Colonic mucosa (tissue), 4 donors: Measurements from ENCODE around the gene SMPD3. TPM values are rescaled to one million over a fixed set of nuclear protein-coding genes. Genes with fewer than 3 reads are reported as not detected.

Experiments
- DNase-seq: peaks from one replicate; pipeline ENCODE4 v3.0.0-alpha.2; 2020
- H3K27ac ChIP-seq: fragments of 200-600 bp; one replicate; pipeline ENCODE4 v1.8.0; 2021
- H3K27me3 ChIP-seq: fragments of 200-600 bp; one replicate; pipeline ENCODE4 v1.8.0; 2021
- H3K36me3 ChIP-seq: fragments of 200-600 bp; one replicate; pipeline ENCODE4 v1.8.0; 2021
- H3K4me1 ChIP-seq: fragments of 200-600 bp; one replicate; pipeline ENCODE4 v1.8.0; 2021; ENCODE audit warnings: mild to moderate bottlenecking
- H3K4me3 ChIP-seq: fragments of 200-600 bp; one replicate; pipeline ENCODE4 v1.8.0; 2021
- H3K9ac ChIP-seq, 2 donors: one replicate each; pipeline ENCODE4 v1.7.0; 2013; ENCODE audit warnings: control low read depth in 2 of 2, low read depth in 2 of 2, low read length in 2 of 2
- H3K9me3 ChIP-seq: fragments of 200-600 bp; one replicate; pipeline ENCODE4 v1.8.0; 2021
- CTCF ChIP-seq: fragments of 200-600 bp; IDR thresholded peaks from one replicate; pipeline ENCODE4 v1.8.0; 2022; ENCODE audit warnings: antibody characterized with exemption, mild to moderate bottlenecking
- intact Hi-C: fragments of 100-400 bp; cut with DNase I; formaldehyde crosslinking; loops from one replicate; pipeline ENCODE4 v1.14.1; 2022
- total RNA-seq, 2 donors: library from RNA; stranded (reverse); fragmentation: NEBNext Ultra II Directional in 1 of 2; extraction: Animal tissue kit (Norgen Biotek cat#: 25700) in 1 of 2; gene quantifications; one replicate each; pipeline ENCODE4 v1.2.1, GENCODE V29; 2021
- donor health status: healthy.
- donor health status: DM: no; HTN: no; CAD: no.
- donor health status: DM: no; HTN: no; CAD: no.

SMPD3 gene
- total RNA-seq, 2 donors from 2014 or later: 71.1 to 76.5 TPM

DNA sequence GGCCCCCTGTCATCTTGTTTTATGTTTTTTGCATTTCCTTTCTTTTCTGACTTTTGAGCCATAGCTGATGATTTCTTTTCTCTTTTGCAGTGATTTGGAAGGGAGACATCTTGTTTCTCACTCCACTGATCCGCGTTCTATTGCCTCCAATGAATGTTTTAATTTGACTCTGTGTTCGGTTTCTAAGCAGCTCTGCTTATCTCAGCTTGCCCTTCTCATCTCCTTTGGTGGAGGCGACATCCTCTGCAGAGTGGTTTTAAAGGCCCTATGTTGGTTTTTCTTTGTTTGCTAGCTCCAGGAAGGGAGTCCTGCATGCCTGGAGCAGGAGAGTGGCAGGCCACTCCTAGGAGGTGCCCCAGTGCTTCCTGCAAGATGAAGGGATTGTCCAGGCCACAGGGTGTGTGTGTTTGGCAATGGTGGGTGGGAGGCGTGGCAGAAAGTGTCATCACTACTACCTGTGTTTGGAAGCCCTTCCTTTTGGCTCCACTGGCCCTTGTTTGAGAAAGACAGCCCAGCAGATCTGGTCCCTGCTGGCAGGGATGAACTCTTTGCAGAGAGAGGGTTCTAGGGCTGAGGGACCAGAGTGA is 13.6 kb downstream of the SMPD3 start:
- no peaks in the 10 kb centered on the region for H3K36me3 ChIP-seq
- DNase-seq: peak; percentile 91
- peak overlapping the region in 1 of 2 donors; percentile 28 for H3K9ac ChIP-seq
- intact Hi-C loops: no loop called here
- TF ChIP-seq CTCF: no peak
- H3K4me3 ChIP-seq: no peak overlapping the region
- peak overlapping the region; percentile 50 for H3K27ac ChIP-seq
- no peaks in the 10 kb centered on the region for H3K27me3 ChIP-seq
- no peaks in the 10 kb centered on the region for H3K9me3 ChIP-seq
- no peaks in the 10 kb centered on the region for H3K4me1 ChIP-seq

- Histone ChIP-seq H3K4me1 (no peaks in the 10 kb centered on the region), H3K4me3 (no peak overlapping the region), H3K9me3 (no peaks in the 10 kb centered on the region), H3K27ac (no peak overlapping the region), H3K9ac (no peak overlapping the region), H3K36me3 (no peaks in the 10 kb centered on the region), H3K27me3 (no peaks in the 10 kb centered on the region)
- no peak for TF ChIP-seq CTCF
- DNase-seq: no peak
- intact Hi-C loops: no loop called here
Measured at GRCh38 chr16:68433316-68433715, 15.0 kb downstream of the SMPD3 start.

DNA sequence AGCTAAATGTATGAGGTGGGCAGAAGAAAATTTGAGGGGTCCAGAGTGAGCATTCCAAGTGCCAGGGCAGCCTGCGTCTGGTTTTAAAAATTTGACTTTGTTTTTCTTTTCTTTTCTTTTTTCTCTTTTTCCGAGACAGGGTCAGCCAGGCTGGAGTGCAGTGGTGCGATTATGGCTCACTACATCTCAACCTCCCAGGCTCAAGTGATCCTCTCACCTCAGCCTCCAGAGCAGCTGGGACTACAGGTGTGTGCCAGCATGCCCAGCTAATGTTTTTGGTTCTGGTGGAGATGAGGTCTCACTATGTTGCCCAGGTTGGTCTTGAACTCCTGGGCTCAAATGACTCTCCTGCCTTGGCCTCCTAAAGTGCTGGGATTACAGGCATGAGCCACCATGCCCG is 15.6 kb downstream of the SMPD3 start:
- H3K27me3 ChIP-seq: no peaks in the 10 kb centered on the region
- H3K36me3 ChIP-seq: no peaks in the 10 kb centered on the region
- H3K9me3 ChIP-seq: no peaks in the 10 kb centered on the region
- intact Hi-C loops: no loop called here
- H3K9ac ChIP-seq: no peak overlapping the region
- no peak for DNase-seq
- no peaks in the 10 kb centered on the region for H3K4me1 ChIP-seq
- H3K4me3 ChIP-seq: no peak overlapping the region
- no peak for TF ChIP-seq CTCF
- no peak overlapping the region for H3K27ac ChIP-seq

DNA sequence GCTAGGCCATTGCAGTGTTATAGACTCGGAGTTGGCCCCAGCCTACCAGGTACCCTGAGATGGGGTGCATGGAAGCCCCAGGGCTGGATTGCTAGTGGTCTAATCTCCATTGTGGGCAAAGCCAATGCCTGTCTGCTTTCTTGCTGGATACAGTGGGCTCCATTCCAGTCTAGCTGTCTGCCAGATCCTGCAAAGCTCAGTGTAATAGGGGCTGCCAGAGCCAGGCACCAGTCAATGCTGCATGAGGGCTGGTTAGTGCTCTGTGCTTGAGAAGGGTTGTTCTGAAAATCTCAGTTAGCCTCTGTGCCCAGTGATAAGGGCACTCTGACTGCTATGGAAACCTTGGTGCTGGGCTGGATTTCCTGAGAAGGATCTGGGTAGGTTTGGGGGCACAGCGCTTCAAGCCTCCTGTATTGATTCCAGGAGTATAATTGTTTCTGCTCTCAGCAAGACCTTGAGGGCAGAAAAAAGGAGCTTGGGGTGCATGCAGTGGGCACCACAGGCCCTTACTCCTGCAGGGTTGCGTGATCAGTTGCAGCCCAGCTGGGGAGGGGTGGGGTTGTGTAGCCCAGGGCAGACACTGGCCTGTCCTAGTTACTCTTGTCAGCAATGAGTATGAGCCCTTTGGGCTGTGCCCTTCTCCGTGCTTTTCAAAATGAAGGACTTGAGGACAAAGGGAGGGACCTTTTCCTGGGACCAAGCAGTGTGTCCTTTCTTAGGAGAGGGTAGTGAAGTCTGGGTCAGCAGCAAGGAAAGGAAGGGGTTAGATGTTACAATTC is 19.0 kb downstream of the SMPD3 start:
- Histone ChIP-seq H3K9me3 (no peaks in the 10 kb centered on the region), H3K27ac (no peak overlapping the region), H3K36me3 (no peaks in the 10 kb centered on the region), H3K4me3 (no peak overlapping the region), H3K9ac (no peak overlapping the region), H3K4me1 (no peaks in the 10 kb centered on the region), H3K27me3 (no peaks in the 10 kb centered on the region)
- DNase-seq: no peak
- intact Hi-C loops: no loop called here
- no peak for TF ChIP-seq CTCF

GRCh38 chr16:68427649-68428303 is 20.5 kb downstream of the SMPD3 start:
- no peaks in the 10 kb centered on the region for H3K9me3 ChIP-seq
- TF ChIP-seq CTCF: no peak
- DNase-seq: no peak
- H3K27me3 ChIP-seq: no peaks in the 10 kb centered on the region
- intact Hi-C loops: no loop called here
- H3K36me3 ChIP-seq: no peaks in the 10 kb centered on the region
- H3K4me1 ChIP-seq: no peaks in the 10 kb centered on the region
- no peak overlapping the region for H3K4me3 ChIP-seq
- H3K27ac ChIP-seq: no peak overlapping the region
- no peak overlapping the region for H3K9ac ChIP-seq
